Measurements from ENCODE around the gene KRT6C. TPM values are rescaled to one million over a fixed set of nuclear protein-coding genes. Genes with fewer than 3 reads are reported as not detected.

KRT6C gene
- total RNA-seq, 1 donor from 2014 or later, result 2.6 TPM

DNA sequence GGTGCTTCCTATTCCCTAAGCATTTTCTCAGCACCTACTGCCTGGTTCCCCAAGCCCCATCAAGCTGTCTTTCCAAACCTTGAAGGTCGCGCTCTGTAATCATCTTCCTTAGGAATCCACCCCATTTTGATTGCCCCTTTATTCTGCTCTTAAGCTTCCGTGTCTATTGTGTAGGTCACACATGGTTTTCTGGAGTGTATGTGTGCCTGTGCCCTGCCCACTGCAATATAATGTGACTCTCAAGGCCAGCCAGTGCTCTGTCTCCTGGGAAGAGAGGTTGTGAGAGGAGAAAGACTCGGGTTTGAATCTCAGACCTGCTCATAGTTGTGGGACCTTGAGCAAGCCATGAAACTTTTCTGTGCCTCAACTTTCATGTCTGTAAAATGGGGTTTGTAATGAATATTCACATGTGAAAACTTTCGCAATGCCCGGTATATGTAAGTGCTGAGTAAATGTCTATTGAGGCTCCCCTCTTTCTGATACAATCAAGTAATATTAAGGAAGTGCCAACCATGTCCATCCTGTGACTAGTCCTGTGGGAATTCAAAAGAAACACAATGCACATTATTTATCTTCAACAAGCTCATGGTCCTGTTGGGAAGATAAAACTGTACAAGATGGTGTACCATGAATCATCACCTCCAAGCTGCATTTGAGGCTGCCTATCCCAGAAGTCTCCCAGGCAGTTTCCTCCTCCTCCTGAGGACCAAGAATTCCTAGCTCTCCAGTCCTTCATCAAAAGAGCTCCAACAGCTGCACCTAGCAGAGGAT lies 38.7 kb downstream of the KRT6C start:
- no peak for DNase-seq (ENCODE audit: low spot score)

DNA sequence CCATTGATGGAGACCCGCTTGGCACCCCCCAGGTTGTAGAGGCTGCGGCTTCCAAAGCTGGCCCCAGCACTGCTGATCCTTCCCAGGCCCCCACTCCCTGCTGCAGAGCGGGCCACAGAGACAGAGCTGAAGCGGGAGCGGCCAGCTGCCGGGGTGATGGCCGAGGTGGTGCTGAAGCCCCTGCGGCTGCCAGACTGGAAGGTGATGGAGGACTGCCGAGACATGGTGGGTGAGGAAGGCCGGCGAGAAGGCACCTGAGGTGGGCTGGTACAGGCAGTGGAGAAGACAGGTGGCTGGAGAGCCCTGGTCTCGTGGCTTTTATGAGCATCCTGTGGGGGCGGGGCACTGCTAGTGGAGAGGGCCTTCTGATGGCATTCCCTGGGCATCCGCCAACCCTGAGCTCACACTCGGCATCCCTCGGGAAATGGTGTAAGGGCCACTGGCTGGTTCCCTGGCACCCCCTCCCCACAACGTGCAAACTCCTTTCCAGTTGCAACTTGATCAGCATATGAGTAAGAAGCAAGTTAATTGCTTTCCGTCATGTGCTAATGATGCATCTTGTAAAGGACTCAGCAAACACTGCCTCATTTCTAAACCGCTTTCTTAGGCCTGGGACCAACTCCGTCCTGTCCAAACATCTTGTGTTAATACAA lies 39.4 kb downstream of the KRT6C start, which contains the start of gene KRT75:
KRT75 (minus strand) TSS at position 291 of the 653 bp plus-strand sequence; CDS start at position 224, 67 bp downstream.
- no peak for DNase-seq (ENCODE audit: low spot score)

DNA sequence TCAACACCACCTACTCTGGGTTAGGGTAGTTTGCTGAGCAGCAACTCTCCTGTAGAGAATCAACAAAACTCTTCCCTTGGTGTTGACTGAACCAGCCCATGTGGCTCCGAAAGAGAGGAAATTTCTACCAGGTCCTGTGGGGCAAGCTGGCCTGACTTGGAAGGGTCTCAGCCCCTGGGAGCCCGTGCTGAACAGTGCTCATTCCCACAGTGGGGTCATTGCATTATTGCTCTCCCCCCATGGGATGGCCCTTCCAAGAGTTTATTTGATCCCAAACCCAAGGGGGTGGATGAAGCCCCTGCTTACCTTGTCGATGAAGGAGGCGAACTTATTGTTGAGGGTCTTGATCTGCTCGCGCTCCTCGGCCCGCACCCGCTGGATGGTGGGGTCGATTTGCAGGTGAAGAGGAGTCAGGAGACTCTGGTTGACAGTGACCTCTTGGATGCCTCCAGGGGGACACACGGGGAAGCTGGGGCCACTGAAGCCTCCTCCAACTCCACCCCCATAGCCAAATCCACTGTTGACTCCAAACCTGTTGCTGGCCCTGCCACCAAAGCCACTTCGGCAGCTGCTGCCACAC lies 40.0 kb downstream of the KRT6C start:
- DNase-seq (ENCODE audit: low spot score), result no peak

DNA sequence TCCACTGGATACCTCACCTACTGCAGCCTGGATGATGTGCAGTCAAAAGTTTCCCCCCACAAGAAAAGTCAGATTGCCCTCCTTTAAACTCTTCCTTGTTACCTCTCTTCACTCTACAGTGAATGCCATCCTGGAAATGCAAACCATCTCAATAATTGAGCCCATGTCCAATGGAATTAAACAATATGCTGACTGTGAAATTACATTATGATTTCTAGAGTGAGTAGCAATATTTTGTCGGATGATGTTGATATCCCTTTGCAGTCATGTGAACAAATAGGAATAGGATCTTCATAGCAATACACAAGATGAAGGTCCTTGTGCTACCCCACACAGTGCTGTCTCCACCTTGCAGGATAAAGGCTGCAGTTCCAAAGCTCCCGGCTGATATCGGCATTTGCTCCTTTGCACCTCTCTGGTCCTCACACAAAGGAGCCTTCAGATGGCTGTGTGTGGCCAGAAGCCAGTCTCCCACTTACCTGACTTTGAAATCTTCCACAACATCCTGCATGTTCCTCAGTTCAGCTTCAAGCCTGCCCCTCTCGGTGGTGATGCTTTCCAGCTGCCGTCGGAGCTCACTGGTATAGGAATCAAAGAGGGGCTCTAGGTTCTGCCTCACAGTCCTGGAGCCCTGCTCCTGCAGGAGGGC lies 40.9 kb downstream of the KRT6C start:
- no peak for DNase-seq (ENCODE audit: low spot score)

DNA sequence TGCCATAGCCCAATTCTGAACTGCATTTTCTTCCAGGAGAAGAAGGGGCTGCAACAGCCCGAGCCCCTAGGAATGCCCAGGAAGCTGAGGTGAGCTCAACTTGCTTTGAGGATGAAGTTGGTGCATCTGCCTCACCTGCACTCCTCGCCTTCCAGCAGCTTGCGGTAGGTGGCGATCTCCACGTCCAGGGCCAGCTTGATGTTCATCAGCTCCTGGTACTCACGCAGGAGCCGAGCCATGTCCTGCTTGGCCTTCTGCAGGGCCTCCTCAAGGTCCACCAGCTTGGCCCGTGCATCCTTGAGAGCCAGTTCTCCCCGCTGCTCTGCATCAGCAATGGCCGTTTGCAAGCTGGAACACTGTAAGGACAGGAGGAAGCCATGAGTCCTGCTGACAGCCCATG lies 45.5 kb downstream of the KRT6C start:
- no peak for DNase-seq (ENCODE audit: low spot score)

DNA sequence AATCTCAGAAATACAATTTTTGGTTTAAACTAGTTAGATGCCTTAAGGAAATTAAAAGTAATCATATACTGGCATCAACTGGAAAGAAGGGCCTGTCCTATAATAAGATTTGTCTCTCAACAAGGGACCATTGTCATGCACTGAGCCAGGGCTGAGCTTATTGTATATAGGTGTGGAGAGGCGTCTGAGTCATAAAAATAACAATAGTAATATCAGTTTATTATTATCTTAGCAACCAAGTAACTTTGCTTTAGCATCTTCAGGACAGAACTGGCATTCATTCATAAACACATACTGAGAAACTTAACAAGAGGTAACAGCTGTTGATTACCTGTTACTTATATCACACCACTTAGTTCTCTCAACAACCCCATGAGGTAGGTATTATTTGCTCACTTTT lies 46.5 kb downstream of the KRT6C start:
- no peak for DNase-seq (ENCODE audit: low spot score)

DNA sequence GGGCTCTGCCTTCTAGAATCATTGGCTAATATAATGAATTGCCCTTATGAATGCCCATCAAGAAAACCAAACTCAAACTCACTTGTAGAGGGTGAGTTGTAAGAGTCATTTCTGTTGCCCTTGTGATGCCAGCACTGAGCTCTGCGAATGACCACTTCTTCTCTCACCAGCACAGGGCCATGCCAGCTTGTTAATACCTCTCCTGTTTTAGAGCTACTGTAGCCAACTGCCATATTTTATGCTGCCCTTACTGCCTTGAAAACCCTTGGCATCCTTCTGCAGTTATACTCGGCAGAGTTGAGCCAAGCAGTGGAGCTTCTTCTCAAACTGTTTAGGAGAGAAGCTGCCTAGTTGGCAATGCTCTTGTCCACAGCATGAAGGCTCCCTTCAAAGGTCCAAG lies 47.6 kb downstream of the KRT6C start:
- DNase-seq (ENCODE audit: low spot score), result no peak

DNA sequence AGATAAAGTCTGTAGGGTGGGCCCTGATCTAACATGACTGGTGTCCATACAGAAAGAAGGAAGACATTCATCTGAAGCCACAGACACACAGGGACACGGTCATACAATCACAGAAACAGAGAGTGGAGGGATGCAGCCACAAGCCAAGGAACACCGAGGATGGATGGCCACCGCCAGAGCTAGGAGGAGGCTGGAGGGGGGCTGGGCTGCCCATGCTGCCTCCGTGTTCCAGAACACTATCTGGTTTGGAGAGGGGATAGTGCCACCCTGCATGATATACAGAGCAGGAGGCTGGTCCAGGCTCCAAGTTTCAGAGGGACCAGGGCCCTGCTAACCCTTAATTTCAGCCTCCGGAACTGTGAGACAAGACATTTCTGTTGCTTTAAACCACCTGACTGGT lies 48.1 kb downstream of the KRT6C start:
- no peak for DNase-seq (ENCODE audit: low spot score)

DNA sequence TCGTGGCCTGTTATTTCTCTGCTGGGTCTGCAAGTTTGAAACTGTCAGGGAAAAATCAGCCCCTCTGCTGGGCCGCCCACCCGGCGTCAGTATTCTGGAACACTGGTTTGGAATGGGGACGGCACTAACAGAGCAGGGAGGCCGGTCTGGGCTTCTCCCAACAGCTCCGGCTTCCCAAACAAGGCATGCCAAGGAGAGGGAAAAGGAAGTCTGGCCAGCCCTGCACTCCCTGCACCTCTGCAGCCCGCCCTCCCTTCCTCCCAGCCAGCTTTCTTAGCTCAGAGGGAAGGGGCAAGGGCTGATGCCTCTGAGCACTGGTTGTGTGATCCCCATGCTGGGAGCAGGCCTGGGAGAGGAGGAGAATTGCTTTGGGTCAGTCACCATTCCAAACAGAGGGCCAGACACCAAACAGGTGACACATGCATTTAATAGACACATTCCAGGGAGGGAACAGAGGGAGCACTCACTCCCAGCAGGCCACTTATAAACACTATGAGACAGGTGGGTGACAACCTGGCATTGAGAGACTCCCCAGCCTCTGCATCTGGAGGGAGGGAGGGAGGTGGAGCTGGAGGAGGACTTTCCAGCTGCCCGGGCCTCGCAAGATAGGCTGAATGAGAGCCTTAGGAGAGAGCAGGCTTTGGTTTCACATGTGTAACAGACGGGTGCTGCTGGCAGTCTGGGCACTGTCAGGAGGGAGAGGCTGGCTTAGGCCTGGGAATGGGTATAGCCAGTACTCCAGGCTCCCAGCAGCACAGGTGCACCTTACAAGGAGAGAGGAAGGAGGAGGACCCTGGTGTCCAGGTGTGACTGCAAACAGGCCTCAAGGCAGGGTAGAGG lies 49.7 kb downstream of the KRT6C start:
- DNase-seq (ENCODE audit: low spot score), result peak; percentile 52

DNA sequence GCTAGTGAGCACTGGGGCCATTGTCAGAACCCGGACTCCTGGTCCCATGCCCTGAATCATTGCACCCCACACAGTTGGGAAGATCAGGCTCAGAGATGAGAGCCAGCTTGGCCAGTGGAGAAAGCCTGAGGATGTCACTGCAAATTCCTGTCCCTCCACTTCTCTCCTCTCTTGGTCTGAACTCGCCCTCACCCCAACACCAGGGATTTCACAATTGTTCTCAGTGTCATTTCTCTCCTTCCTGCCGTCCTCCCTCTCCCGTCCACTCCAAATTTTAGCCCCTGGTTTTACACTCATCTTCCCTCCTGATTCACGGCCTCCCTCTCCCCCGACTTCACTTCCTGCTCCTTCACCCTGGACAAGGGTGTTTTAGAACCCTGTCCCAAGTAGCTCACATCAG lies 50.6 kb downstream of the KRT6C start:
- no peak for DNase-seq (ENCODE audit: low spot score)

DNA sequence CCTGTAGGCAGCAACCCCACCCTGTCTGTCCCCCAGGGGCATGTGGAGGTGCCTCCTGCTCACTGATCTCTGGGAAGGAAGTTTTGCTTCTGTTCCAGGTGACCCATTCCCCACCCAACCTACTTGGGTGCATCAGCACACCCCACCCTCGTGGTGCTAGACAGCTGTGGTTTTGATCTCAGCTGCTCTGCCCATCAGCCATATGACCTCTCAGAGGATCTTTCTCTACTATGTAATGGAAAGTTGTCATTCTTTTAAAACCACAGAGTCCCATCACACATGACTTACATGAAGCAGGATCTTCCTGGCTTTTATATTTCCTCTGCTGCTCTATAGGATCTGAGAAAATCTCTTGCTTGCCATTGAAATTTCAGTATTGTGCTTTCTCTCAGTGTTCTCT lies 53.9 kb downstream of the KRT6C start:
- DNase-seq (ENCODE audit: low spot score), result no peak

DNA sequence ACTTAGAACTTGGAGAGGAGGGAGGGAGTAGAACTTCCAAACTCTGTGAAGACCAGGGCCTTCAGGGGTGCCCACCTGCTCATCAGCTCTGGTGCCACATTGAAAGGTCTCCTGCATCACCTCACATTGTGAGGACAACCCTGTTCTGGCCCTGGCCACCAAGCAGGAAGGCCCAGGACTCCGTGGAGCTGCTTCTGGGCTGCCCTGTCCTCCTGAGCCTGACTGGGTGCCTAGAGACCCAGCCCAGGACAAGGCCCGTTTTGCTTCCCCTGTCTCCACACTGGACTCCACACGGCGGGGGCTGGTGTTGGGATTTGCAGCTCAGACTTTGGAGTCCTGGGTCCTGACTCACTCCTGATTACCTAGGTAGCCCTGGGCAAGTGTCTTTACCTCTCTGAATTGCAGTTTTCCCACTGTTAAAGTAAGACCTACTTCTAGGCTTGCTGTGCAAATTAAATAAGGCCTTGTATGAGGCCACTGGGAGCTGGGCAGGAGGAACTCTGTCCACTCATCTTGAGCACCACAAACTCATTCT lies 55.0 kb downstream of the KRT6C start:
- no peak for DNase-seq (ENCODE audit: low spot score)

Other genes starting within 250 kb of the KRT6C start
- 7.7 TPM for gene KRT7, start 240.6 kb downstream of the KRT6C start, total RNA-seq (ENCODE audit: insufficient read depth, low replicate concordance)
- gene KRT86, start 199.2 kb downstream of the KRT6C start, total RNA-seq (ENCODE audit: insufficient read depth, low replicate concordance), result not detected
- 2.9 TPM for gene KRT81, start 182.3 kb downstream of the KRT6C start, total RNA-seq (ENCODE audit: insufficient read depth, low replicate concordance)
- not detected for gene KRT83, start 152.4 kb downstream of the KRT6C start, total RNA-seq (ENCODE audit: insufficient read depth, low replicate concordance)
- gene KRT85, start 106.3 kb downstream of the KRT6C start, total RNA-seq (ENCODE audit: insufficient read depth, low replicate concordance), result not detected
- gene KRT84, start 88.2 kb downstream of the KRT6C start, total RNA-seq (ENCODE audit: insufficient read depth, low replicate concordance), result 2.2 TPM
- gene KRT82, start 67.5 kb downstream of the KRT6C start, total RNA-seq (ENCODE audit: insufficient read depth, low replicate concordance), result 1.7 TPM
- not detected for gene KRT75, start 39.4 kb downstream of the KRT6C start, total RNA-seq (ENCODE audit: insufficient read depth, low replicate concordance)
- 8.2 TPM for gene KRT6B, start 21.7 kb downstream of the KRT6C start, total RNA-seq (ENCODE audit: insufficient read depth, low replicate concordance)
- gene KRT6A, start 19.5 kb upstream of the KRT6C start, total RNA-seq (ENCODE audit: insufficient read depth, low replicate concordance), result 701 TPM
- 446 TPM for gene KRT5, start 46.6 kb upstream of the KRT6C start, total RNA-seq (ENCODE audit: insufficient read depth, low replicate concordance)
- gene KRT71, start 79.3 kb upstream of the KRT6C start, total RNA-seq (ENCODE audit: insufficient read depth, low replicate concordance), result not detected
- 3.4 TPM for gene KRT74, start 100.0 kb upstream of the KRT6C start, total RNA-seq (ENCODE audit: insufficient read depth, low replicate concordance)
- 1.2 TPM for gene KRT72, start 127.7 kb upstream of the KRT6C start, total RNA-seq (ENCODE audit: insufficient read depth, low replicate concordance)
- not detected for gene KRT73, start 144.8 kb upstream of the KRT6C start, total RNA-seq (ENCODE audit: insufficient read depth, low replicate concordance)
- gene KRT2, start 178.4 kb upstream of the KRT6C start, total RNA-seq (ENCODE audit: insufficient read depth, low replicate concordance), result 0.48 TPM
- 4.1 TPM for gene KRT1, start 206.6 kb upstream of the KRT6C start, total RNA-seq (ENCODE audit: insufficient read depth, low replicate concordance)
- gene KRT77, start 229.7 kb upstream of the KRT6C start, total RNA-seq (ENCODE audit: insufficient read depth, low replicate concordance), result 0.96 TPM

All from umbilical cord (tissue), 2 donors.